ENCODE data around the gene TRMT10A. TPM values are rescaled to one million over a fixed set of nuclear protein-coding genes. Genes with fewer than 3 reads are reported as not detected.

TRMT10A gene
- total and polyA plus RNA-seq, 2 donors (not counting 1 experiment from before 2014, with no cell fraction given) = 6.0 to 11.1 TPM

DNA sequence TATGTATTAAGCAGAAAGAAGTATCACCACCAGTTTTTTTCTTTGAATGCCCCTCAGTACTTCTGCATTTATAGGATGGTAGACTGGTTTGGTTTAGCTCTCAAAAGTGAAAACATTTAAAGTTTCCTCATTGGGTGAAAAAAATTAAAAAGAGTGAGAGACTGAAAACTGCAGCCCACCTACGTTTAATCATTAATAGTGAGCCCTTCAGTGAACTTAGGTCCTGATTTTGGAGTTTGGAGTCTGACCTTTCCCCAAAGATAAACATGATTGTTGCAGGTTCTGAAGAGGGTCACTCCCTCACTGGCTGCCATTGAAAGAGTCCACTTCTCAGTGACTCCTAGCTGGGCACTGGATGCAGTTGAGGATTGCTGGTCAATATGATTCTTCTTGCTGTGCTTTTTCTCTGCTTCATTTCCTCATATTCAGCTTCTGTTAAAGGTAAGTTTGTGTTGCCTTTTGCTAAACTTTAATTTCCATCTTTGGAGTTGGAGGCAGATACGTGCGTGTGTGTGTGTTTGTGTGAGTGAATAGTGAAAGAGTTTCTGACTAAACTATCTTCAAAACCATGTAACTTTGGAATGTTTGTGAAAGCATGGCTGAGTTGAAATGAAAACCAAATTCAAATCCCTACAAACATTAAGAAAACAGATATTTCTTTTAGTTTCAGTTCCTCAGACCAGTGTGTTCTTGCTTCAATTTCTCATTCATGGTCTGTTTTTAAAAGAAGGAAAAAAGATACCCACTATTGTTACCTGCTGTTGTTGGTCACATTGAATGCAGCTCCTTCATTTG, 10.9 kb upstream of the TRMT10A start, which contains the start of gene MTTP:
Gene MTTP (plus strand): TSS at position 295 of the 795 bp plus-strand sequence. CDS start 86 bp downstream, at position 381.
- no peaks in the 10 kb centered on the region for H3K79me2 ChIP-seq (ENCODE audit: control insufficient read depth, insufficient read depth, low read length)
- no peak within 1 kb of the TSS for H3K4me2 ChIP-seq (ENCODE audit: extremely low read depth, insufficient read depth, low read length)
- DNase-seq (ENCODE audit: low read depth in 2 of 2) = no peak
- no peaks in the 10 kb centered on the region for H3K9me3 ChIP-seq (ENCODE audit: control insufficient read depth, insufficient read depth, low read depth, low read length)
- no peaks in the 10 kb centered on the region for H3K27me3 ChIP-seq (ENCODE audit: control insufficient read depth, insufficient read depth, low read length)
- no peak within 1 kb of the TSS for H3K9ac ChIP-seq (ENCODE audit: insufficient read depth, low read length)
- H4K20me1 ChIP-seq (ENCODE audit: control insufficient read depth, extremely low read depth, insufficient read depth, low read length) = no peaks in the 10 kb centered on the region
- no peak within 1 kb of the TSS for H3K4me3 ChIP-seq (replicated peaks in 1 of 4; ENCODE audit: control extremely low read depth in 1 of 4, insufficient read depth in 1 of 4, low read depth in 3 of 4, low read length in 4 of 4)
- H2AFZ ChIP-seq (ENCODE audit: low read length) = no peak within 1 kb of the TSS
- H3K27ac ChIP-seq (ENCODE audit: insufficient read depth, low read length) = no peak within 1 kb of the TSS
- TF ChIP-seq, protein P1, sequence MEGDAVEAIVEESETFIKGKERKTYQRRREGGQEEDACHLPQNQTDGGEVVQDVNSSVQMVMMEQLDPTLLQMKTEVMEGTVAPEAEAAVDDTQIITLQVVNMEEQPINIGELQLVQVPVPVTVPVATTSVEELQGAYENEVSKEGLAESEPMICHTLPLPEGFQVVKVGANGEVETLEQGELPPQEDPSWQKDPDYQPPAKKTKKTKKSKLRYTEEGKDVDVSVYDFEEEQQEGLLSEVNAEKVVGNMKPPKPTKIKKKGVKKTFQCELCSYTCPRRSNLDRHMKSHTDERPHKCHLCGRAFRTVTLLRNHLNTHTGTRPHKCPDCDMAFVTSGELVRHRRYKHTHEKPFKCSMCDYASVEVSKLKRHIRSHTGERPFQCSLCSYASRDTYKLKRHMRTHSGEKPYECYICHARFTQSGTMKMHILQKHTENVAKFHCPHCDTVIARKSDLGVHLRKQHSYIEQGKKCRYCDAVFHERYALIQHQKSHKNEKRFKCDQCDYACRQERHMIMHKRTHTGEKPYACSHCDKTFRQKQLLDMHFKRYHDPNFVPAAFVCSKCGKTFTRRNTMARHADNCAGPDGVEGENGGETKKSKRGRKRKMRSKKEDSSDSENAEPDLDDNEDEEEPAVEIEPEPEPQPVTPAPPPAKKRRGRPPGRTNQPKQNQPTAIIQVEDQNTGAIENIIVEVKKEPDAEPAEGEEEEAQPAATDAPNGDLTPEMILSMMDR (conservative IDR thresholded peaks at IDR 0.05 in 1 of 2, IDR thresholded peaks at IDR 0.05 in 1 of 2; ENCODE audit: low read depth in 1 of 2, low read length in 2 of 2) = no peak
- no peak for TF ChIP-seq EZH2 (IDR thresholded peaks at IDR 0.05; ENCODE audit: low read length, missing control alignments)
- H3K4me1 ChIP-seq (ENCODE audit: control insufficient read depth, extremely low read depth, insufficient read depth, low read length) = no peaks in the 10 kb centered on the region
- no peaks in the 10 kb centered on the region for H3K36me3 ChIP-seq (ENCODE audit: control insufficient read depth, insufficient read depth, low read length)

DNA sequence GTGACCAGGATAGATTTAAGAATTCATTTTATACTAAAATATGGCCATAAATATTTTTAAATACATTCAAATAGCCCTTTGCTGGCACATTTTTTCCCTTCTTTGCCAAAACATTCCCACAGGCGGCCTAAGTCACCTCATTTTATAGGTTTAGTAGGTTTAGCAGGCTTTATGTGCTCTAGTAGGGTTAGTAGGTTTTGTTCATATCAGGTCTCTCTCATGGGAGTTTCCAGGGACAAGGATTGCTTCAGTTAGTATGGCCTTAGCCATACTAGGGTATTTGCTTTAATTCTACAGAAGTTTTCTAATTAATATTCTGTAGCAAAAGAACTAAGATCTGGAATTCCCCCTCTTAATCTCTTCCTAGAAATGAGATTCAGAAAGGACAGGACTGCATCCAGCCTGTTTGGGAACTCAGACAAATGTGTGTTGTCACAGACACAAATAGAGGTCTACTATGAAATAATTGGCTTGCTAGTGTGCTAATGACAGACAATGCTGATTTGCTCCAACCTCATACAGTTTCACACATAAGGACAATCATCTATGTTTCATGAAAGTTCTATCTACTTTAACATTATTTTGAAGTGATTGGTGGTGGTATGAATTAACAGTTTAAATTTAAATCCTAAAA, 10.0 kb upstream of the TRMT10A start:
- no peaks in the 10 kb centered on the region for H3K36me3 ChIP-seq (ENCODE audit: control insufficient read depth, insufficient read depth, low read length)
- H3K9me3 ChIP-seq (ENCODE audit: control insufficient read depth, insufficient read depth, low read depth, low read length) = no peaks in the 10 kb centered on the region
- H4K20me1 ChIP-seq (ENCODE audit: control insufficient read depth, extremely low read depth, insufficient read depth, low read length) = no peaks in the 10 kb centered on the region
- no peaks in the 10 kb centered on the region for H3K27me3 ChIP-seq (ENCODE audit: control insufficient read depth, insufficient read depth, low read length)
- TF ChIP-seq, protein P1 (conservative IDR thresholded peaks at IDR 0.05 in 1 of 2, IDR thresholded peaks at IDR 0.05 in 1 of 2; ENCODE audit: low read depth in 1 of 2, low read length in 2 of 2) = no peak
- no peak for TF ChIP-seq EZH2 (IDR thresholded peaks at IDR 0.05; ENCODE audit: low read length, missing control alignments)
- H2AFZ ChIP-seq (ENCODE audit: low read length) = no peak overlapping the region
- H3K9ac ChIP-seq (ENCODE audit: insufficient read depth, low read length) = no peak overlapping the region
- H3K4me1 ChIP-seq (ENCODE audit: control insufficient read depth, extremely low read depth, insufficient read depth, low read length) = no peaks in the 10 kb centered on the region
- no peak overlapping the region for H3K4me3 ChIP-seq (replicated peaks in 1 of 4; ENCODE audit: control extremely low read depth in 1 of 4, insufficient read depth in 1 of 4, low read depth in 3 of 4, low read length in 4 of 4)
- H3K79me2 ChIP-seq (ENCODE audit: control insufficient read depth, insufficient read depth, low read length) = no peaks in the 10 kb centered on the region
- H3K27ac ChIP-seq (ENCODE audit: insufficient read depth, low read length) = no peak overlapping the region
- H3K4me2 ChIP-seq (ENCODE audit: extremely low read depth, insufficient read depth, low read length) = no peak overlapping the region
- no peak for DNase-seq (ENCODE audit: low read depth in 2 of 2)

DNA sequence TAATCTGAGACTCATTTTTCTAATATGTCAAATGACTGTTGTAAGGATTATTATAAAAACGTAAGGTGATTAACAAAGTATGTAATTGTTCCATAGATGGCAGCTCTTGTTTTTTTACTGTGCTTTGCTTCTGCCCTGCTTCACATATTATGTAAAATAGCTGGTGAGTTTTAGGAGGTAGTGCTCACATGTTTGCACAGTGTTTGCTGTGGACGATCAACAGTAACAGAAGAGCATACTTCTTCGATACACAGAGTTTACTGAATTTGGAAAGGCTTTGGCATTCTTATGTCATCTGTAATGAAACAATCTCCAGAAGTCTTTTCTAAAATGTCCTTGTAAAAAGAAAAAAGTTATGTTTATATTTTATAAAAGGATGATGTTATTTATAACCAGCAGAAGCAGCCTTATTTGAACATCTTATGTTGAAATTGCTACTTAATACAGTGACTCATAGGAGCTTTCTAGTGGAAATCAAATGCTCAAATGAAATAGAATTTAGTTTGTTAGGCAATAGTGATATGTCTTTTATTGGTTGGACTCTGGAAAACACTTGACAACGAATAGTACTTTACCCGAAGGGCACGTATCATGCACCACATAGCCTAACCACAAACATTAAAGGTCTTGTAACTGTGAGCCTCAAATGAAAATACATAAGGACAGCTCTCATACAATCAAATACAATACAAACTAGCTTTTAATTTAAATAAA, 8.8 kb upstream of the TRMT10A start:
- Histone ChIP-seq H3K9me3 (ENCODE audit: control insufficient read depth, insufficient read depth, low read depth, low read length) (no peaks in the 10 kb centered on the region), H3K27ac (ENCODE audit: insufficient read depth, low read length) (no peak overlapping the region), H3K36me3 (ENCODE audit: control insufficient read depth, insufficient read depth, low read length) (no peaks in the 10 kb centered on the region), H3K4me1 (ENCODE audit: control insufficient read depth, extremely low read depth, insufficient read depth, low read length) (no peaks in the 10 kb centered on the region), H3K79me2 (ENCODE audit: control insufficient read depth, insufficient read depth, low read length) (no peaks in the 10 kb centered on the region), H3K27me3 (ENCODE audit: control insufficient read depth, insufficient read depth, low read length) (no peaks in the 10 kb centered on the region), H3K4me3 (replicated peaks in 1 of 4; ENCODE audit: control extremely low read depth in 1 of 4, insufficient read depth in 1 of 4, low read depth in 3 of 4, low read length in 4 of 4) (no peak overlapping the region), H3K9ac (ENCODE audit: insufficient read depth, low read length) (no peak overlapping the region), H2AFZ (ENCODE audit: low read length) (no peak overlapping the region), H4K20me1 (ENCODE audit: control insufficient read depth, extremely low read depth, insufficient read depth, low read length) (no peaks in the 10 kb centered on the region), H3K4me2 (ENCODE audit: extremely low read depth, insufficient read depth, low read length) (no peak overlapping the region)
- peak in 1 of 2 donors; percentile 67 for DNase-seq (ENCODE audit: low read depth in 2 of 2)
- TF ChIP-seq, protein P1 (conservative IDR thresholded peaks at IDR 0.05 in 1 of 2, IDR thresholded peaks at IDR 0.05 in 1 of 2; ENCODE audit: low read depth in 1 of 2, low read length in 2 of 2) = no peak
- TF ChIP-seq EZH2 (IDR thresholded peaks at IDR 0.05; ENCODE audit: low read length, missing control alignments) = no peak

All from fibroblast of lung (primary cell).